Activated T-cell treated with anti-CD3 and anti-CD28 coated beads, Interleukin-2, amount 50 U/mL, for 24 hours (primary cell): ENCODE data around the gene ALS2CL.

Source experiments
- DNase-seq: peaks from one replicate; pipeline ENCODE4 v3.0.0-alpha.2; 2020
- H3K27ac Mint-ChIP-seq: 2 replicates; pipeline ENCODE4 v1.8.0; 2020; ENCODE audit warnings: mild to moderate bottlenecking, mixed read lengths
- H3K27me3 Mint-ChIP-seq: 2 replicates; pipeline ENCODE4 v1.8.0; 2020; ENCODE audit warnings: mixed read lengths
- H3K36me3 Mint-ChIP-seq: 2 replicates; pipeline ENCODE4 v1.8.0; 2020; ENCODE audit warnings: low read depth, mixed read lengths
- H3K4me1 Mint-ChIP-seq: 2 replicates; pipeline ENCODE4 v1.8.0; 2020; ENCODE audit warnings: low read depth, mixed read lengths
- H3K4me3 Mint-ChIP-seq: 2 replicates; pipeline ENCODE4 v1.8.0; 2020; ENCODE audit warnings: mild to moderate bottlenecking, moderate library complexity, mixed read lengths
- H3K9me3 Mint-ChIP-seq: 2 replicates; pipeline ENCODE4 v1.8.0; 2020; ENCODE audit warnings: mixed read lengths

The ALS2CL gene

GRCh38 chr3:46721009-46721408, 27.5 kb upstream of the ALS2CL start:
- H3K27me3 Mint-ChIP-seq, result peaks cover 27% of the 10 kb centered on the region
- H3K9me3 Mint-ChIP-seq, result peaks cover 4% of the 10 kb centered on the region
- no peak overlapping the region for H3K4me3 Mint-ChIP-seq
- no peak overlapping the region for H3K27ac Mint-ChIP-seq
- H3K36me3 Mint-ChIP-seq, result no peaks in the 10 kb centered on the region
- peaks cover 10% of the 10 kb centered on the region for H3K4me1 Mint-ChIP-seq
- DNase-seq, result no peak

- H3K36me3 Mint-ChIP-seq, result no peaks in the 10 kb centered on the region
- H3K4me1 Mint-ChIP-seq, result peaks cover 10% of the 10 kb centered on the region
- no peak overlapping the region for H3K4me3 Mint-ChIP-seq
- H3K27me3 Mint-ChIP-seq, result peaks cover 27% of the 10 kb centered on the region
- peaks cover 4% of the 10 kb centered on the region for H3K9me3 Mint-ChIP-seq
- no peak overlapping the region for H3K27ac Mint-ChIP-seq
- no peak for DNase-seq
These were observed 26.3 kb upstream of the ALS2CL start for GRCh38 chr3:46719735-46720271.

- no peak for DNase-seq
- Mint-ChIP-seq H3K9me3 (peaks cover 4% of the 10 kb centered on the region), H3K4me1 (peaks cover 11% of the 10 kb centered on the region), H3K27me3 (peaks cover 27% of the 10 kb centered on the region), H3K27ac (no peak overlapping the region), H3K4me3 (no peak overlapping the region), H3K36me3 (no peaks in the 10 kb centered on the region)
These were observed 25.6 kb upstream of the ALS2CL start for GRCh38 chr3:46719044-46719565.

GRCh38 chr3:46717447-46718231, 24.2 kb upstream of the ALS2CL start, which contains the start of gene PRSS50:
TSS of gene PRSS50 (minus strand) at chr3:46717869. CDS start at chr3:46717824, 45 bp downstream.
- peaks cover 9% of the 10 kb centered on the region for H3K4me1 Mint-ChIP-seq
- peaks cover 4% of the 10 kb centered on the region for H3K9me3 Mint-ChIP-seq
- H3K4me3 Mint-ChIP-seq, result no peak within 1 kb of the TSS
- no peaks in the 10 kb centered on the region for H3K36me3 Mint-ChIP-seq
- H3K27me3 Mint-ChIP-seq, result peaks cover 27% of the 10 kb centered on the region
- peak; percentile 57 for DNase-seq
- no peak within 1 kb of the TSS for H3K27ac Mint-ChIP-seq

- no peak overlapping the region for H3K4me3 Mint-ChIP-seq
- H3K27ac Mint-ChIP-seq, result no peak overlapping the region
- peaks cover 27% of the 10 kb centered on the region for H3K27me3 Mint-ChIP-seq
- no peak for DNase-seq
- H3K9me3 Mint-ChIP-seq, result peaks cover 4% of the 10 kb centered on the region
- H3K36me3 Mint-ChIP-seq, result no peaks in the 10 kb centered on the region
- H3K4me1 Mint-ChIP-seq, result peaks cover 9% of the 10 kb centered on the region
These were observed 23.3 kb upstream of the ALS2CL start for GRCh38 chr3:46716461-46717441.

- Mint-ChIP-seq H3K9me3 (no peaks in the 10 kb centered on the region), H3K27ac (no peak overlapping the region), H3K27me3 (peaks cover 22% of the 10 kb centered on the region), H3K4me3 (no peak overlapping the region), H3K4me1 (peaks cover 9% of the 10 kb centered on the region), H3K36me3 (no peaks in the 10 kb centered on the region)
- no peak for DNase-seq
These were observed 22.2 kb upstream of the ALS2CL start for GRCh38 chr3:46715507-46716175.

GRCh38 chr3:46714728-46715506, 21.4 kb upstream of the ALS2CL start:
- H3K27ac Mint-ChIP-seq, result no peak overlapping the region
- H3K36me3 Mint-ChIP-seq, result no peaks in the 10 kb centered on the region
- H3K27me3 Mint-ChIP-seq, result peaks cover 19% of the 10 kb centered on the region
- DNase-seq, result no peak
- no peaks in the 10 kb centered on the region for H3K9me3 Mint-ChIP-seq
- peaks cover 9% of the 10 kb centered on the region for H3K4me1 Mint-ChIP-seq
- H3K4me3 Mint-ChIP-seq, result no peak overlapping the region

- Mint-ChIP-seq H3K27me3 (peaks cover 14% of the 10 kb centered on the region), H3K4me1 (peaks cover 9% of the 10 kb centered on the region), H3K36me3 (no peaks in the 10 kb centered on the region), H3K9me3 (no peaks in the 10 kb centered on the region), H3K4me3 (no peak overlapping the region), H3K27ac (peak overlapping the region; percentile 44)
- peak; percentile 64 for DNase-seq
These were observed 20.5 kb upstream of the ALS2CL start for GRCh38 chr3:46713898-46714552.

GRCh38 chr3:46713050-46713897, 19.8 kb upstream of the ALS2CL start:
- H3K4me1 Mint-ChIP-seq, result peaks cover 9% of the 10 kb centered on the region
- no peak overlapping the region for H3K4me3 Mint-ChIP-seq
- no peaks in the 10 kb centered on the region for H3K9me3 Mint-ChIP-seq
- H3K27ac Mint-ChIP-seq, result no peak overlapping the region
- no peaks in the 10 kb centered on the region for H3K36me3 Mint-ChIP-seq
- DNase-seq, result peak; percentile 27
- H3K27me3 Mint-ChIP-seq, result peaks cover 7% of the 10 kb centered on the region

GRCh38 chr3:46712191-46713049, 18.9 kb upstream of the ALS2CL start:
- Mint-ChIP-seq H3K36me3 (no peaks in the 10 kb centered on the region), H3K27ac (no peak overlapping the region), H3K4me3 (no peak overlapping the region), H3K9me3 (no peaks in the 10 kb centered on the region), H3K27me3 (peaks cover 2% of the 10 kb centered on the region), H3K4me1 (peaks cover 6% of the 10 kb centered on the region)
- DNase-seq, result peak; percentile 19

GRCh38 chr3:46711760-46712159, 18.3 kb upstream of the ALS2CL start:
- H3K9me3 Mint-ChIP-seq, result no peaks in the 10 kb centered on the region
- peaks cover 2% of the 10 kb centered on the region for H3K27me3 Mint-ChIP-seq
- DNase-seq, result peak; percentile 24
- H3K4me3 Mint-ChIP-seq, result no peak overlapping the region
- peaks cover 6% of the 10 kb centered on the region for H3K4me1 Mint-ChIP-seq
- no peaks in the 10 kb centered on the region for H3K36me3 Mint-ChIP-seq
- H3K27ac Mint-ChIP-seq, result no peak overlapping the region

- no peaks in the 10 kb centered on the region for H3K36me3 Mint-ChIP-seq
- H3K27ac Mint-ChIP-seq, result no peak overlapping the region
- H3K27me3 Mint-ChIP-seq, result peaks cover 2% of the 10 kb centered on the region
- DNase-seq, result no peak
- H3K4me3 Mint-ChIP-seq, result no peak overlapping the region
- peaks cover 6% of the 10 kb centered on the region for H3K4me1 Mint-ChIP-seq
- no peaks in the 10 kb centered on the region for H3K9me3 Mint-ChIP-seq
These were observed 17.8 kb upstream of the ALS2CL start for GRCh38 chr3:46711305-46711704.
